GM23338 (cell line): Measurements from ENCODE around the gene VSIR. TPM values are rescaled to one million over a fixed set of nuclear protein-coding genes. Genes with fewer than 3 reads are reported as not detected.

Experiments used
- ATAC-seq: fragments of 200-7000 bp; cut with Tn5 transposase; 3 replicates; pipeline ENCODE4 v1.9.1; 2020
- DNase-seq: peaks from one replicate; pipeline ENCODE4 v3.0.0-alpha.2; 2015; ENCODE audit warnings: low spot score
- H2AFZ ChIP-seq: fragments of 200-600 bp; sonication (generic); 2 replicates; pipeline ENCODE4 v1.8.0; 2016; ENCODE audit warnings: antibody characterized with exemption, mild to moderate bottlenecking, moderate library complexity
- H3F3A ChIP-seq: fragments of 200-600 bp; sonication (generic); replicated peaks from 2 replicates; pipeline ENCODE4 v1.8.0; 2017; ENCODE audit warnings: antibody characterized with exemption, mixed run types, low read depth
- H3K27ac ChIP-seq: fragments of 200-600 bp; sonication (generic); 2 replicates; pipeline ENCODE4 v1.6.1; 2016; ENCODE audit warnings: low read depth
- H3K27me3 ChIP-seq: fragments of 200-600 bp; sonication (generic); 2 replicates; pipeline ENCODE4 v1.8.0; 2016; ENCODE audit warnings: mild to moderate bottlenecking, mixed run types, moderate library complexity; ENCODE audit not compliant: insufficient read depth
- H3K36me3 ChIP-seq: fragments of 200-600 bp; sonication (generic); 2 replicates; pipeline ENCODE4 v1.8.0; 2016; ENCODE audit warnings: mild to moderate bottlenecking; ENCODE audit not compliant: insufficient read depth
- H3K4me1 ChIP-seq: fragments of 200-600 bp; sonication (generic); 2 replicates; pipeline ENCODE4 v1.8.0; 2016; ENCODE audit warnings: mild to moderate bottlenecking, moderate library complexity; ENCODE audit not compliant: insufficient read depth
- H3K4me2 ChIP-seq: fragments of 200-600 bp; sonication (generic); 2 replicates; pipeline ENCODE4 v1.7.1; 2017; ENCODE audit warnings: mixed run types
- H3K4me3 ChIP-seq: fragments of 200-600 bp; sonication (generic); 2 replicates; pipeline ENCODE4 v1.6.1; 2016; ENCODE audit warnings: mixed run types
- H3K79me2 ChIP-seq: fragments of 200-600 bp; sonication (generic); replicated peaks from 2 replicates; pipeline ENCODE4 v1.8.0; 2017; ENCODE audit warnings: mild to moderate bottlenecking; ENCODE audit not compliant: insufficient read depth
- H3K9me2 ChIP-seq: fragments of 200-600 bp; sonication (generic); 2 replicates; pipeline ENCODE4 v1.8.0; 2017; ENCODE audit not compliant: insufficient read depth
- H4K20me1 ChIP-seq: fragments of 200-600 bp; sonication (generic); replicated peaks from 2 replicates; pipeline ENCODE4 v1.8.0; 2017; ENCODE audit warnings: mild to moderate bottlenecking; ENCODE audit not compliant: insufficient read depth
- H3K27ac Mint-ChIP-seq: 2 replicates; pipeline ENCODE4 v1.8.0; 2020; ENCODE audit warnings: inconsistent platforms, mild to moderate bottlenecking, moderate library complexity, mixed read lengths
- H3K27me3 Mint-ChIP-seq: 3 replicates; pipeline ENCODE4 v1.8.0; 2022; ENCODE audit warnings: low read depth, mild to moderate bottlenecking, moderate library complexity, mixed read lengths, inconsistent platforms; ENCODE audit not compliant: insufficient read depth, poor library complexity
- H3K36me3 Mint-ChIP-seq: 3 replicates; pipeline ENCODE4 v1.8.0; 2021; ENCODE audit warnings: low read depth, mild to moderate bottlenecking, inconsistent platforms, moderate library complexity, mixed read lengths
- H3K4me1 Mint-ChIP-seq: 3 replicates; pipeline ENCODE4 v1.8.0; 2020; ENCODE audit warnings: mild to moderate bottlenecking, inconsistent platforms, mixed read lengths
- H3K4me3 Mint-ChIP-seq: 3 replicates; pipeline ENCODE4 v1.8.0; 2021; ENCODE audit warnings: moderate library complexity, mild to moderate bottlenecking, inconsistent platforms, mixed read lengths
- H3K9me3 Mint-ChIP-seq: 3 replicates; pipeline ENCODE4 v1.8.0; 2020; ENCODE audit warnings: moderate library complexity, mild to moderate bottlenecking, inconsistent platforms, mixed read lengths
- CREB1 ChIP-seq: fragments of 250-450 bp; sonication (Bioruptor Pico); IDR thresholded peaks from 2 replicates; pipeline ENCODE4 v1.5.0; 2020; ENCODE audit warnings: low read depth, mild to moderate bottlenecking, moderate library complexity
- CTCF ChIP-seq, 2 experiments: fragments of 200-600 bp in 1 of 2; sonication (generic) in 1 of 2; conservative IDR thresholded peaks; 2 replicates each; pipeline versions ENCODE4 v1.5.1 to v1.6.1; 2016 to 2017; ENCODE audit warnings: antibody characterized with exemption in 2 of 2, low read depth in 2 of 2, mild to moderate bottlenecking in 2 of 2, moderate library complexity in 1 of 2
- ETS1 ChIP-seq: IDR thresholded peaks from 2 replicates; pipeline ENCODE4 v1.6.1; 2016; ENCODE audit warnings: antibody characterized with exemption
- EZH2 ChIP-seq: fragments of 200-600 bp; sonication (generic); IDR thresholded peaks from one replicate; pipeline ENCODE4 v1.8.0; 2017; ENCODE audit warnings: antibody characterized with exemption, mild to moderate bottlenecking, low read depth; ENCODE audit not compliant: unreplicated experiment
- EZH2phosphoT487 ChIP-seq: fragments of 200-600 bp; sonication (generic); IDR thresholded peaks from one replicate; pipeline ENCODE4 v1.8.1; 2018; ENCODE audit warnings: antibody characterized with exemption; ENCODE audit not compliant: unreplicated experiment
- NANOG ChIP-seq: IDR thresholded peaks from 2 replicates; pipeline ENCODE4 v1.6.1; 2016; ENCODE audit warnings: antibody characterized with exemption, borderline replicate concordance
- STAT1 ChIP-seq: IDR thresholded peaks from one replicate; pipeline ENCODE4 v1.6.1; 2016; ENCODE audit warnings: antibody characterized with exemption; ENCODE audit not compliant: unreplicated experiment
- ZNF114 ChIP-seq: fragments of 250-450 bp; sonication (Bioruptor Pico); IDR thresholded peaks from 2 replicates; pipeline ENCODE4 v1.5.0; 2020; ENCODE audit warnings: mild to moderate bottlenecking, moderate library complexity
- ZNF331 ChIP-seq: fragments of 250-450 bp; sonication (Bioruptor Pico); IDR thresholded peaks from 2 replicates; pipeline ENCODE4 v1.5.0; 2020; ENCODE audit warnings: low read depth, mild to moderate bottlenecking, moderate library complexity
- ZNF462 ChIP-seq: fragments of 250-450 bp; sonication (Bioruptor Pico); IDR thresholded peaks from 2 replicates; pipeline ENCODE4 v1.5.0; 2020; ENCODE audit warnings: mild to moderate bottlenecking, moderate library complexity
- polyA plus RNA-seq: library from polyadenylated mRNA; unstranded; fragments of >200 nt; fragmentation: Nextera tagmentation; extraction: Ambion mirVana; gene quantifications from 2 replicates; pipeline ENCODE4 v1.2.1, GENCODE V29; 2016
- total RNA-seq: library from RNA; depleted of rRNA; stranded (reverse); fragments of >200 nt; shearing (Covaris generic); gene quantifications from 2 replicates; pipeline ENCODE4 v1.2.3, GENCODE V29; 2014

The VSIR gene
- total and polyA plus RNA-seq, 2 experiments from 2014 or later = 0.10 to 0.74 TPM

- TF ChIP-seq ZNF462 (no peak), CREB1 (CRISPR knock-in tag) (no peak), ETS1 (no peak)
Measured at GRCh38 chr10:71777213-71777985, 4.1 kb upstream of the VSIR start (continued).

GRCh38 chr10:71776481-71776925, 3.2 kb upstream of the VSIR start:
- Histone ChIP-seq H3K4me3 (no peak overlapping the region), H3K27me3 (peaks cover 12% of the 10 kb centered on the region; the same call in 1 of the 2 replicates), H3K4me1 (no peaks in the 10 kb centered on the region), H3K9me2 (no peaks in the 10 kb centered on the region), H3K27ac (no peak overlapping the region), H2AFZ (no peak overlapping the region), H3K79me2 (no peaks in the 10 kb centered on the region), H4K20me1 (no peaks in the 10 kb centered on the region), H3K4me2 (no peak overlapping the region), H3F3A (no peaks in the 10 kb centered on the region), H3K36me3 (no peaks in the 10 kb centered on the region)
- Mint-ChIP-seq H3K27me3 (peaks cover 11% of the 10 kb centered on the region), H3K27ac (no peak overlapping the region), H3K4me1 (peaks cover 12% of the 10 kb centered on the region), H3K4me3 (no peak overlapping the region), H3K36me3 (no peaks in the 10 kb centered on the region), H3K9me3 (0 out of 3 replicates have a peak, but pooled peaks cover 2% of the 10 kb centered on the region)
- TF ChIP-seq STAT1 (no peak), ZNF331 (CRISPR knock-in tag) (no peak), EZH2phosphoT487 (no peak), CTCF (conservative IDR thresholded peaks at IDR 0.05; ENCODE audit: low read depth in 2 of 2) (0 out of 4 replicates have a peak, but pooled peaks of 1 of the 2 experiments have one; percentile 2), EZH2 (no peak), NANOG (no peak), ZNF114 (CRISPR knock-in tag) (no peak)
- DNase-seq (no peak), ATAC-seq (no peak)
